SW 1271 (cell line): ENCODE data around the gene CYP26C1.
A peak's percentile ranks its signal among the peaks of the same experiment; 100 is the strongest.
"Not testable (repeated sequence)": the region's sequence is repeated elsewhere in the genome, so short reads cannot be mapped to it uniquely, and the experiment has no call there.

Experiments used
- DNase-seq, 2 experiments: peaks; one replicate each; lab custom pipeline; 2025; lab: John Stamatoyannopoulos, UW

Gene CYP26C1

DNA sequence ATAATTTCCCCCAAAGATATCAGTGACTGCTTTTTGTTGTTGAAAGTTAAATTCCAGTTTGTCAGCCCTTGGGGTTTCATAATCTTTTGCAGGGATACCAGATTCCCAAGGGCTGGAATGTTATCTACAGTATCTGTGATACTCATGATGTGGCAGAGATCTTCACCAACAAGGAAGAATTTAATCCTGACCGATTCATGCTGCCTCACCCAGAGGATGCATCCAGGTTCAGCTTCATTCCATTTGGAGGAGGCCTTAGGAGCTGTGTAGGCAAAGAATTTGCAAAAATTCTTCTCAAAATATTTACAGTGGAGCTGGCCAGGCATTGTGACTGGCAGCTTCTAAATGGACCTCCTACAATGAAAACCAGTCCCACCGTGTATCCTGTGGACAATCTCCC, 16.3 kb downstream of the CYP26C1 start:
- DNase-seq: no peak

DNA sequence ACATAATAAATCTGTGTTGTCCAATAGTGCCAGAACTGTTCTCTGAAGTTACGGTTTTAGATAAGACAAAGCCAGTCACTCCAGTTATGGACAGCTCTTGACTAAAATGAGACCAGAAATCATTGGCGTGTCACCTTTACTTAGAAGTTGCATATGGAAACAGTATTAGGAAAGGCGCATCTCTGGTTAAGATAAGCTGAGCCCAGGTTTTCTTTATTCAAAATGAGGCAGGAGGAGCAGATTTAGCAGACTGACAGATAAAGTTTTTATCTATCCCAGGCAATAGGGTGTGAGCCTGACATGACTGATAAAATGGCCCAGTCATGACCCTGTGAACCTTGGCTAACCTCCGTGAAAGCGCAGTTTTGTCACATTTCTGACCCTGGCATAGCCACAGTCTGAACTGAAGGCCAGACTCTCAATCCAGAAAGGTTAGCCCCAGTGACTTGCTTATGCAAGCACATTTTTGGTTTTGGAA, 17.3 kb downstream of the CYP26C1 start:
- no peak for DNase-seq

DNA sequence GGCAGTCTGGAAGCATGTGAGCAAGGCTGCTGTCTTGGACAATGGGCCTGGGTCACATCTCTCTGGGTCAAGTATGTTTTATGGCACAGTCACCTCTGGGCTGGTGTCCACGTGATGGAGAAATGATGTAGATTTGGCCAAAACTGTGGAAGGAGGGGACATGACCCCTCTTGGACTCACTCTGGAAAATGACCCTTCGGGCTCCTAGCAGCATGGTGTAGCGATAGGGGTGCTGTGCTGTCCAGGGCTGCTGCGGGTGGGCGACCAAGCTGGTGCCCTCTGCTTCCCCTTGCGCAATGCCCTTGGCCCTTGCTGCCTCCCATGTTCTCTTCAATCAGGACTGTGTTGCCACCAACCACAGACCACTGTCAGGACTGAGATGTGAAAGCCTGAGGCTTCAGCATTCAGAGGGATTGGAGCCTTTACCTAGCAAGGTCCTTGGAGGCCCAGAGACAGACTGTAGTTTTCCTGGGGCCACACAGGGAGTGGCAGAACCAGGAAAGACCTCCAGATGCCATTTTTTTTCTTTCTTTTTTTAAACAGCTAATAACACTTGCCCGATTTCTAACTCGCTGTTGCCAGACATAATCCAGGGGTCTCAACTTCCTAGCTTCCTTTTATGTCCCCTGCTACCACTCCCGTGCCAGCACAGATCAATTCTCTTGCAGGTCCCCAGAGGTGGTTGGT, 19.2 kb downstream of the CYP26C1 start:
- DNase-seq: no peak

DNA sequence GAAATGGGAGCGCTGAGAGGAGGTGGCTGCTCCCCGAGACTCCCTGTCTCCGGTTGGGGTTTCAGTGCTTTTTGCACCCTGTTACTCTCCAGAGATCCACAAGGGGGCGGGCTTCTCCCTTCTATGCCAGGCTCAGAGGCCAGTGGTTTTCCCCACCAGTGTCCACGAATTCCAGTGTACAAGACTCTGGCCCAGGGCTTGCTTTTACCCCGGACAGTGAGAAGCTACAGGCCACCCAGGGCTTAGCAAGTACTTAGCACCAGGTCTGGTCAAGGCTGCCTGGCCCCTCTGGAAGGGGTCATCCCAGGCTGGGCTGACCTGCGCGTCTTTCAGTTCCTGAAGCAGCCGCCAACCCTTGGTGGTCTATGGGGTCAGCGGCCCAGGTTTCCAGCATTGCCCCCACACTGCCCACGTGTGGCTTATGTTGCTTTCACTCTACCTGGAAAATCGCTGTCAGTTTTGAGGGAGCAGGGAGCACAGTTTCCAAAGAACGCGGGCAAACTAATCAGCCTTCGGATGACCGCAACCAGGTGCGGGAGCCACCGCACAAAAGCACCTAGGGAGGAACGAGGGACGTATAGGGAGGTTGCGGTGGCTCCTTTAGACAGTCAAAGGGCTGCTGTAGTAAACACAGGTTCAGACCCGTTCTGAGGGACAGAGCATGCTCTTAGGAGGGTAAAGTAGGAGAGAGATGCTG, 19.9 kb downstream of the CYP26C1 start:
- peak in 1 of 2 experiments; percentile 19 for DNase-seq

DNA sequence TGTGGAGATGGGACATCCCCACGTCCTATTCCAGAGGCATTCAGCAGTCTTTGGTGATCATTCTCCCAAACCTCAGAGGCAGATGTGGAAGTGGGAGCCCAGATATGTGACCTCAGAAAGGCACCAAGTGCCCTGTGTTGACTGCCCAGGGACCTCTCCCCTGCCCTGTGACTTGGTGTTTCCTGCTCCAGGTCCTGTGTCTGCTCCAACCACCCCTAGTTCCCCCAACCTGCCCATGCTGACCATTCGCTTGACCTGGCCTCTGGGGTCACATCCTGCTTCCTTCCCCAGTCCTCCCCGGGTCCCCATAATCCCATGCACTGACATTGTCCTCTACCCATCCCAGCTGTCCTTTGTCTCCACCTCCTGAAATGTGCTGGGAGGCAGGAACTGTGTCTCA, 20.7 kb downstream of the CYP26C1 start:
- no peak for DNase-seq

DNA sequence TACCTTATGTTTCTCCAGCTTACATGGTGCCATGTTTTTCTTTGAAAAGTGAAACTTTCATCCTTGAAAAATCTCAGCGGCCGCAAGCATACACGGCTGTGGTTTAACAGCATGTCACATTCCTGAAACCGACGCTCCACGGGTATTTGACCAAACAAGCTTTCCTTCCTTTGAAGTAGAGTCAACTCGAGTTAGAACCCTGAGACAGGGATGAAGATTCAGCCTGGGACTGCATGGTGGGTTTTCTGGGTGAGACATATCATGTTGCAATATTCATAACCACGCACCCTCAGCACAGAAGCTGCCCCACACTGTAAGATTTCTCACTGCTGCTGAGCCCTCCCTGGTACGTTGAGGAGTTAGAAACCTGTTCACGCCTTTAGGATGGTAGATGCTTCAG, 21.2 kb downstream of the CYP26C1 start:
- DNase-seq: no peak

DNA sequence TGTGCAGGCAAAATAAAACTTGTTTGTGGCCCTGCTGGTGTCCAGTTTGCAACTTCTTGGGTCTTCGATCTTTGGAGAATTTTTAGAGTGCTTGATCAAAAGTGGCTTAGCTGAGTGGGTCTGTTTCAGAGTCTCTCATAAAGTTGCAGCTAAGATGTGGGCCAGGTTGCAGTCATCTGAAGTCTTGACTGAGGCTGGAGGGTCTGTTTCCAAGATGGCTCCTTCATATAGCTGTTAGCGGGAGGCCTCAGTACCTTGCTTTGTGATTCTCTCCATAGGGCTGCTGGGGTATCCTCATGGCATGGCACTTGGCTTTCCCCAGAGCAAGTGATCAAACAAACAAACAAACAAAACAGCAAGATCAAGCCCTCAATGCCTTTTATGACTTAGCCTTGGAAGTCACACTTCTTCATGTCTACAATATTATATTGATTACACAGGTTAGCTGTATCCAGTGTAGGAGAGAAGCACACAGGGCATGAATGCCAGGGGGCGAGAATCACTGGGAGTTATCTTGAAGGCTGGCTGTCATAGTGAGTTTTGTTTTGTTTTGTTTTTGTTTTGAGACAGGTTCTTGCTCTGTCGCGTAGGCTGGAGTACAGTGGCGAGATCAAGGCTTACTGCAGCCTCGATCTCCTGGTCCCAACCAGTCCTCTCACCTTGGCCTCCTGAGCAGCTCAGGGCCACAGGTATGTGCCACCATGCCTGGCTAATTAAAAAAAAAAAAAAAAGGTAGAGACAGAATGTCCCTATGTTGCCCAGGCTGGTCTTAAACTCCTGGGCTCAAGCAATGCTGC, 23.3 kb downstream of the CYP26C1 start:
- no peak for DNase-seq

DNA sequence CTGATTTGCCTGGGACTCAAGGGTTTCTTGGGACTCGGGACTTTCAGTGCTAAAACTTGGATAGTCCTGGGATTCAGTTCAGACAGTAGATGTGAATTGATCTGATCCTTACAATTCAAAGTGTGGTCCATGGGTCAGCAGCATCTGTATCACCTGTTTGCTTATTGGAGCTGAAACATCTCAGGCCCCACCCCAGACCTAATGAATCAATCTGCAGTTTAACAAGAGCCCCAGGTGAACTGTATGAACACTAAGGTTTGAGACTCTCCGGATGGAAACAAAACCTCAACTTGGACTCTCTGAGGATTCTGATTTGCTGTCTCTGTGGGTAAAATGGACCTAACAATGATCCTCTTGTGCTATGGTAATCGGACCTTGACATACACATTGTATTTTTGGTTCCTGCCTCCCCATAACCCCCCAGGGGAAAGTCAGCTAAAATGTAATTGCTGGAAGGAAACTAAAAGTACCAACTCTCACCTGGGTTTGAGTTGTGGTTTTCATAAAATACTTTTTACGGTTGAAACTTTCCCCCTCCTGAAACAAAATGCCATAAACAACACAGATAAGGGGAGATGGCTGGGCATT, 24.8 kb downstream of the CYP26C1 start:
- DNase-seq: no peak

DNA sequence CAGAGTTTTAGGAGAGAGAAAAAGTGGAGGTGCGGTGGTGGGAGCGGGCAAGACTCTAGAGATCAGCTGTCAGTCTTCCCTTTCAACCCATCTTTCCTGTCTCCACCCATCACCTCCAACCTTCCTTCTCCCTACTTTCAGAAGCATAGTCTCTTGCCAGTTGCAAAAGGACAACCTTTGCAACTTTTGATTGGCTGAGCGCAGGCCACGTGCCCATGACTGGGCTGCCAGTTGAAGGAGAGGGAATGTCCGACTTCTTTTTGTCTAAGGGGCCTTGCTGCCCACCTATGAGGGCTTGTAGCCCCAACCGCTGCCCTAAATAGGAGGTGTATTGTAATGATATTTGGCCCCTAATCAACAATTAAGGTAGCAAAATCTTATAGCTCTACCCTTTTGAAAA, 25.7 kb downstream of the CYP26C1 start:
- no peak for DNase-seq

DNA sequence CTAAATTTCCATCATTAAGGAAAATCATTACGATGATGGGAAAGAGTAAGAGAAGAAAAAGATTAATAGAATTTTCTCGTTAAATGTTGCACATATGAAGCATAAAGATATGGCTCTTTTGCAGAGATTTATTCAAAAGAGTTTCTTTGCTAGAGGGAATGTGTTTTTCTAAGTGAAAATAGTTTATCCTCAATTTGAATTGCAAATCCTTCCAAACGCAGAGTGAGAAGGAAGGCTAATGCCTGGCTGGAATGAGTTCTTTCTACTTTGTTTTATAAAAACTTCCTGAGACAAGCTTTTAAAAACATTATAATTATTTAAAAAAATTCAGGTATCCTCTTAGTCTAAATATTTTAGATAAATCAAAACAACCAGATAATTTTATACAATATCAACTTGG, 27.2 kb downstream of the CYP26C1 start:
- no peak for DNase-seq

DNA sequence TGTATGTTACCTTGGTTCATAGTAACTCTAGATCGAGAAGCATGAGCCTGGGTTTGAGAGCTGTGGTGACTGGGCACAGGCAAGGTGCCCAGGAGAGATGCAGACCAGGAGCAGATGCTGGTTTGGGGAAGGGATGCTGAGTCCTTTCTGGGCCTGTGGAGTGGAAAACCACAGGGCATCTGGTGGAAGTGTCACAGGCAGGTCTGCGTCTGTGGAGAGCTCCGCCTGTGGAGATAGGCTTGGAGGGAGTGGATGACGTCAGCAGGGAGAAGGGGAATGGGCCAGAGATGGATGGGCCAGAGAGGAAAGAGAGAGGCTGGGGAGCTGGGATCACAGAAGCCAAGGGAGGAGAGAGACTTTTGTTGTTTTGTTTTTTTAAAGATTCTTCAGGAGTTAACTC, 27.9 kb downstream of the CYP26C1 start:
- DNase-seq: no peak

DNA sequence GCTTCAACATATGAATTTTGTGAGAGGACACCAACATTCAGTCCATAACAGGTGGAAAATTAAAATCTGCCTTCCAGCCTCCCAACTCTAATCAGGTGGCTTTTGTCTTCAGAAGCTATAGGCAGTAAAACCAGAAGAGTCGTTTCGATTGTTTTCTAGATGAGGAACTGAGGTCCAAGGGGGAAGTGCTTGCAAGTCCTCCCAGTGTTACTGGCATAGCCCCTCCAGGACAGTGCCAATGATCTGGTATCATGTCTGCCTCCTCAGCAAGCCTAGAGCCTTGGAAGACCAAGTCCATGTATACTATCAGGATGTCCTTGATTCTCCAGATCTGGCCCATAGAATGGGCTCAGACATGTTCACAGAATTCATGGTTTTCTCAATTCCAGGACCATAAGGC, 30.0 kb downstream of the CYP26C1 start:
- no peak for DNase-seq

DNA sequence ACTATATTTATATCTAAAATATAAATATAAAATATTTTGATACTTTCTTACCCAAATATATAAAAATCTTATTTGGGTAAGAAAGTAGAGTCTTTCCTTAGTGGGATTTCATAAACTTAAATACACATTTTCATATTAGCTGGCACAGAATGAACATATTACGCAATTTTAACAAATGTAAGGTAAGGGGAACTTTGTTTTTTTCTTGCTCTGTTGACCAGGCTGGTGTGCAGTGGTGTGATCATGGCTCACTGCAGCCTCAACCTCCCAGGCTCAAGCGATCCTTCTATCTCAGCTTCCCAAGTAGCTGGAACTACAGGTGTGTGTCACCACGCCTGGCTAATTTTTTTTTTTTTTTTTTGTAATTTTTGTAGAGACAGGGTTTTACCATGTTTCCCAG, 31.4 kb downstream of the CYP26C1 start:
- DNase-seq: no peak

DNA sequence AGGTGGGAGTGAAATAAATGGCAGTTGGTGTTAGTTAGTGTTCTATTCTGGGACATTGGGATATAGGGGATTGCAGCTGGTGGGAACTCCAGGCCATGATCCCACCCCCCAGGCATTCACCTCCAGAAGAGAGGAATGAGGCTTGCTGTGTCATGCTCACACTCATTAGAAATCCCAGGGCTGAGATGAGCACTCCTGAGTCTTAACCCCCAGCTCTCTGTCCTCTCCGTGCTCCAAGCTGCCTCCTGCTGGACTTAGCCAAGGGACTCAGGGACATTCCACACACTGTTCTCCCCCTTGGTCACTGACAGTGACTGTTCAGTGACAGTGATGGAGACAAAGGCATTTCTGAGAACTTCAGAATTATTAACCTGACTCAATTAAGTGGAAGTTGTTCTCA, 34.6 kb downstream of the CYP26C1 start:
- no peak for DNase-seq

DNA sequence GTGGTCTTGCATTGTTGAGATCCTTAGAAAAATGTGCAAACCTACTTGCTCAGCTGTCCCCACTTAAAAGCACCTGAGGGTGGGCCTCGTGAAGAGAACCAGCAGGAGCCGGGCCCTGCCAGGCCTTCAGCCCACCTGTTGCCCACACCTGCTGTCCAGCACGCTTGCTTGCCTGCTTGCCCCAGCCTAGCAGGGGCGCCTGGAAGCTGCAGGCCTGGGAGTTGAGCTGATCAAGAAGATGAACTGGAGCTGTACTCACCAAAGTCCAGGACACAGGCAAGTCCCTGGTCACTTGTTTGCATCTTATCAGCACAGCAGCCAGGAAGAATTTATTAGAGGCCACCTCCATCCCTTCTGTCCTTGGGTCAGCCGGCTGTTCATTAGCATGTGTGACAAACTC, 36.3 kb downstream of the CYP26C1 start:
- DNase-seq: no peak

DNA sequence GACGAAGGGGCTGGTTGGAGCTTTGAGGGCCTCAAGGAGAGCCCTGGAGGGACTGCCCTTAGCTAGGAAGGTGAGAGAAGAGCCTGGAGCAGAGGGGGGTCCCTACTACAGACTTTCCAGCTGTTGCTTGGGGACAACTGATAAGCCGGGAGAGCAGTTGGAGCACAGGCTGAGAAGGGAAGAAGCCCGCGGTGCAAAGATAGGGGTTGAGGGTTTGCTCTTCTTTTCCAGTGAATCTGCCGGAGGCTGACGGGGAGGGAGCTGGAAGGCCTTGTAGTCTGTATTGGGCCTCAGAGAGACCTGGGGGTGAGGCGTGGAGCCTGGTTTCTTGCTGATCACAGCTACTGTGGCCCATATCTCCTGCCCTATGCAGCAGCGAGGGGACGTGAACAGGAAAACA, 36.8 kb downstream of the CYP26C1 start:
- DNase-seq: no peak

DNA sequence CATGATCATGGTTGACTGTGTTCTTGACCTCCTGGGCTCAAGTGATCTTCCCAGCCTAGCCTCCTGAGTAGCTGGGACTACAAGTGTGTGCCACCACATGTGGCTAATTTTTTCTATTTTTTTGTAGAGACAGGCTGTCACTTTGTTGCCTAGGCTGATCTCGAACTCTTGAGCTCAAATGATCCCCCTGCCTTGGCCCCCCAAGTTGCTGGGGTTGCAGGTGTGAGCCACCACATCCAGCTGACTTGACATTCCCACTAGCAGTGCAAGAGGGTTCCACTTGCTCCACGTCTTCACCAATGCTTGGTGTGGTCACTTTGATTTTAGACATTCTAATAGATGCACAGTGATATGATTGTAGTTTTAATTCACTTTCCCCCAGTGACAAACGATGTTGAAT, 38.2 kb downstream of the CYP26C1 start:
- no peak for DNase-seq

DNA sequence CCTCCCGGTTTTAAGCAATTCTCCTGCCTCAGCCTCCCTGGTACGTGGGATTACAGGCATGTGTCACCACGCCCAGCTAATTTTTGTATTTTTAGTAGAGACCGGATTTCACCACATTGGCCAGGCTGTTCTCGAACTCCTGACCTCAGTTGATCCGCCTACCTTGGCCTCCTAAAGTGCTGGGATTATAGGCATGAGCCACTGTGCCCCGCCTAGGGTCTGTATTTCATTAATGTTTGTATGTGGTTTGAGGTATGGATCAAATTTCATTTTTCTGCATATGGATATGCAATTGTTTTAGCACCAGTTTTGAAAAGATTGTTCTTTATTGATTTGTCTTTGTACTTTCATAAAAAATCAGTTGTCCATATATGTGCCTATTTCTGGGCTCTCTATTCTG, 39.1 kb downstream of the CYP26C1 start:
- DNase-seq: no peak

DNA sequence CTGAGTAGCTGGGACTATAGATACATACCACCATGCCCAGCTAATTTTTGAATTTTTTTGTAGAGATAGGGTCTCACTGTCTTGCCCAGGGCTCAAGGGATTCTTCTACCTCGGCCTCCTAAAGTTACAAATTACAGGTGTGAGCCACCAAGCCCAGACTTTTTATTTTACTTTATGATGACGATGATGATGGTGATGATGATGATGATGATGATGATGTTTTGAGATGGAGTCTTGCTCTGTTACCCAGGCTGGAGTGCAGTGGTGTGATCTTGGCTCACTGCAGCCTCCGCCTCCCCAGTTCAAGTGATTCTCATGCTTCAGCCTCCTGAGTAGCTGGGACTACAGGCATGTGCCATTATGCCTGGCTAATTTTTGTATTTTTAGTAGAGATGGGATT, 40.5 kb downstream of the CYP26C1 start:
- not testable (repeated sequence) for DNase-seq

DNA sequence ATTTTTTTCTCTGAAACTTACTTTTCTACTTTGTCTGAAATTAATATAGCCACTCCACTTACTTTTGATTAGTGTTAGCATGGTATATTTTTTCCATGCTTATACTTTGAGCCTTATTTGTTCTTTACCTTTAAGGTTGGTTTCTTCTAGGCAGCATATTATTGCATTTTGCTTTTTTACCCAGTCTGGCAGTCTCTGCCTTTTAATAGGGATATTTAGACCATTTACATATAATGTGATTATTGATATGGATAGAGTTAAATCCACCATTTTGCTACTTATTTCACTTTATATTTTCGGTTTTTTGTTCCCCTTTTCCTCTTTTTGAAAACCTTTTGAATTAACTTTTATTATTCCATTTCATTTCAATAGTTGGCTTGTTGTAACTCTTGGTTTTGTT, 43.4 kb downstream of the CYP26C1 start:
- DNase-seq: no peak

DNA sequence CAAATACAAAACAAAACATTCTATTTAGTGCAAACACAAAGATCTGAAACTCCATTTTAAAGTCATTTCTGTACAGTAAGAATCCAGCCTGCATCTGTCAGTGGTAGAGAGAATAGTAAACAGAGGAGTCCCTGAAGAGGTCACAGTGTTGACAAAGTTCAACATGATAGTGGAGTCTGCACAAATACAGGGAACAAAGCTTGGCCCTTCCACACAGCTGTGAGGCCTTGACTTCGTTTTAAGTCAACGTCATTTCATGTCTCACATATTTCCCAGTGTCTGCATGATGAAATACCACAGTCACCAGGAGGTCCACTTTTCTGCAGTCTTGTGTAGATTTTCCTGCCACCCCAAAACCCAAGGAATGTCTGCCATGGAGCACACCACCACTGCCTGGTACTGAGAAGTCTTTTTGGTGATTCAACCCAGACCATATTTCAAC, 46.1 kb downstream of the CYP26C1 start:
- DNase-seq: no peak

DNA sequence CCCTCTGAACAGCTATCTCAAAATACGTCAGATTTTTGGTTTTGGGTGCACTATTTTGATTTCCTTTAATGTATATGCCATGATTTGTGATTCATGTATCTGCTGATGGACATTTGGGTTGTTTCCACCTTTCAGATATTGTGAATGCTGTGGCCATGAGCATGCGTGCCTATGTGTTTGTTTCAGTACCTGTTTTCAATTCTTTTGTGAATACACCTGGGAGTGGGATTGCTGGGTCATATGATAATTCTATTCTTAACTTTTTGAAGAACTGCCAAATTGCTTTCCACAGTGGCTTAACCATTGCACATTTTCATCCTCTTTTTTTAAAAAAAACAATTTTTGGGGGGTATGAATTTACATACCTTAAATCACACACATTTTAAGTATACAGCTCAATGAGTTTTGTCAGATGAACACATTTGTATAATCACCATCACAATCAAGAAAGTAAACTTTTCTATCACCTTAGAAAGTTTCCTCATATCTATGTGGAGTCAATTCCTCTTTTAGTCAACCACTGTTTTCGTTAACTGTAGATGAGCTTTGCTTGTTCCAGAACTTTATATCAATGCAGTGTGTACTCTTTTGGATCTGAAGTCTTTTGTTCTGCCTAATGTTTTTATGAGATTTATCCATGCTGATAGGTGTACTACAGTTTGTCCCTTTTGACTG, 50.0 kb downstream of the CYP26C1 start:
- DNase-seq: no peak
